IPS-NIHi7 (cell line): Measurements from ENCODE around the gene CDH12.

ENCODE experiments used
- DNase-seq: peaks from one replicate; pipeline ENCODE4 v3.0.0; 2012; ENCODE audit warnings: mixed read lengths; ENCODE audit errors: extremely low spot score

CDH12 gene

GRCh38 chr5:22764736-22765135 is 88.4 kb downstream of the CDH12 start:
- no peak for DNase-seq

GRCh38 chr5:22757776-22758175 is 95.4 kb downstream of the CDH12 start:
- DNase-seq = no peak

GRCh38 chr5:22754155-22754554 is 99.0 kb downstream of the CDH12 start:
- DNase-seq = no peak

GRCh38 chr5:22751536-22751935 is 101.6 kb downstream of the CDH12 start:
- no peak for DNase-seq

- no peak for DNase-seq
These were observed 116.6 kb downstream of the CDH12 start for GRCh38 chr5:22736443-22737003.

GRCh38 chr5:22734907-22735306 is 118.2 kb downstream of the CDH12 start:
- DNase-seq = no peak

GRCh38 chr5:22728610-22729009 is 124.5 kb downstream of the CDH12 start:
- no peak for DNase-seq

GRCh38 chr5:22722491-22722890 is 130.7 kb downstream of the CDH12 start:
- no peak for DNase-seq

- no peak for DNase-seq
These were observed 131.1 kb downstream of the CDH12 start for GRCh38 chr5:22722056-22722455.

GRCh38 chr5:22719842-22720241 is 133.3 kb downstream of the CDH12 start:
- no peak for DNase-seq

- DNase-seq = no peak
These were observed 142.5 kb downstream of the CDH12 start for GRCh38 chr5:22710660-22711059.

- DNase-seq = no peak
These were observed 143.4 kb downstream of the CDH12 start for GRCh38 chr5:22709743-22710142.

- DNase-seq = peak; percentile 12
These were observed 144.3 kb downstream of the CDH12 start for GRCh38 chr5:22708770-22709328.

- no peak for DNase-seq
These were observed 146.2 kb downstream of the CDH12 start for GRCh38 chr5:22706901-22707300.

GRCh38 chr5:22699319-22699718 is 153.8 kb downstream of the CDH12 start:
- DNase-seq = no peak

GRCh38 chr5:22693121-22693520 is 160.0 kb downstream of the CDH12 start:
- DNase-seq = no peak

- no peak for DNase-seq
These were observed 170.1 kb downstream of the CDH12 start for GRCh38 chr5:22683050-22683449.

- DNase-seq = no peak
These were observed 174.3 kb downstream of the CDH12 start for GRCh38 chr5:22678886-22679285.

- DNase-seq = no peak
These were observed 180.0 kb downstream of the CDH12 start for GRCh38 chr5:22673131-22673530.

- DNase-seq = no peak
These were observed 183.8 kb downstream of the CDH12 start for GRCh38 chr5:22669345-22669744.

GRCh38 chr5:22665801-22666200 is 187.3 kb downstream of the CDH12 start:
- DNase-seq = no peak

GRCh38 chr5:22663134-22663533 is 190.0 kb downstream of the CDH12 start:
- no peak for DNase-seq

- DNase-seq = no peak
These were observed 190.8 kb downstream of the CDH12 start for GRCh38 chr5:22662391-22662790.

- no peak for DNase-seq
These were observed 201.8 kb downstream of the CDH12 start for GRCh38 chr5:22651355-22651754.
